Measurements from ENCODE around the gene RAPGEF1.

Gene RAPGEF1

DNA sequence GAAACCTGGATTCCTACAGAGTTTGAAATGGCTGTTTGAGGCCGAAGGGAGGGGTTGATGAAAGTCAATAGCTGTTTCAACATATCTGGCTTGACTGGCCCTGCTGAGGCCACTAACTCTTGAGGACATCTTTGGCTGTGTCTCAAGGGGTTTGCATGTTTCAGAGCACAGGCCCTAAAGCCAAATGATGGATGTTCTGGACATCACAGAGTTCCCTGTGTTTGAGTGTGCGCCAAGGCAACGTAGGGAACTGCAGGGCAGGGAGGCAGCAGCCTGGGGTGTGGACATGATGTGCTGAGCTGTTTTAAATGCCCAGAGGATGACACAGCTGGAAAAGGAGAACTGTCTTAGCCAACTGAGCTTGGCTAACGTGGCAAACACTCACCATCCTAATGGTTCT, 89.6 kb downstream of the RAPGEF1 start:
- H3F3A ChIP-seq (ENCODE audit: insufficient read depth) = peaks cover 7% of the 10 kb centered on the region
- H3K9me2 ChIP-seq (replicated peaks; ENCODE audit: insufficient read depth, low read length) = no peaks in the 10 kb centered on the region
- no peak overlapping the region for H3K27ac ChIP-seq (ENCODE audit: low read depth, low read length)
- H3K9me3 ChIP-seq (ENCODE audit: insufficient read depth, low read length) = no peaks in the 10 kb centered on the region
- H3K27me3 ChIP-seq (ENCODE audit: low read length) = no peaks in the 10 kb centered on the region
- H3K36me3 ChIP-seq (ENCODE audit: low read length) = no peaks in the 10 kb centered on the region; the same call in 1 of the 2 replicates
- no peak overlapping the region for H3K4me2 ChIP-seq (ENCODE audit: low read depth, low read length, poor library complexity, severe bottlenecking)
- no peak overlapping the region for H2AFZ ChIP-seq (ENCODE audit: low read depth, low read length, severe bottlenecking)
- H3K9ac ChIP-seq (ENCODE audit: low read length) = no peak overlapping the region
- peaks cover 3% of the 10 kb centered on the region; the same call in 1 of the 2 replicates for H4K20me1 ChIP-seq (ENCODE audit: low read depth, low read length)
- H3K4me3 ChIP-seq (ENCODE audit: insufficient read depth, low read length, poor library complexity, severe bottlenecking) = no peak overlapping the region
- TF ChIP-seq, protein P1, sequence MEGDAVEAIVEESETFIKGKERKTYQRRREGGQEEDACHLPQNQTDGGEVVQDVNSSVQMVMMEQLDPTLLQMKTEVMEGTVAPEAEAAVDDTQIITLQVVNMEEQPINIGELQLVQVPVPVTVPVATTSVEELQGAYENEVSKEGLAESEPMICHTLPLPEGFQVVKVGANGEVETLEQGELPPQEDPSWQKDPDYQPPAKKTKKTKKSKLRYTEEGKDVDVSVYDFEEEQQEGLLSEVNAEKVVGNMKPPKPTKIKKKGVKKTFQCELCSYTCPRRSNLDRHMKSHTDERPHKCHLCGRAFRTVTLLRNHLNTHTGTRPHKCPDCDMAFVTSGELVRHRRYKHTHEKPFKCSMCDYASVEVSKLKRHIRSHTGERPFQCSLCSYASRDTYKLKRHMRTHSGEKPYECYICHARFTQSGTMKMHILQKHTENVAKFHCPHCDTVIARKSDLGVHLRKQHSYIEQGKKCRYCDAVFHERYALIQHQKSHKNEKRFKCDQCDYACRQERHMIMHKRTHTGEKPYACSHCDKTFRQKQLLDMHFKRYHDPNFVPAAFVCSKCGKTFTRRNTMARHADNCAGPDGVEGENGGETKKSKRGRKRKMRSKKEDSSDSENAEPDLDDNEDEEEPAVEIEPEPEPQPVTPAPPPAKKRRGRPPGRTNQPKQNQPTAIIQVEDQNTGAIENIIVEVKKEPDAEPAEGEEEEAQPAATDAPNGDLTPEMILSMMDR (IDR thresholded peaks at IDR 0.05; ENCODE audit: insufficient read depth, low read length, poor library complexity, severe bottlenecking) = no peak
- TF ChIP-seq EZH2phosphoT487 (conservative IDR thresholded peaks at IDR 0.05; ENCODE audit: low read length) = no peak
- H3K79me2 ChIP-seq (ENCODE audit: insufficient read depth, low read length) = peaks cover 44% of the 10 kb centered on the region

DNA sequence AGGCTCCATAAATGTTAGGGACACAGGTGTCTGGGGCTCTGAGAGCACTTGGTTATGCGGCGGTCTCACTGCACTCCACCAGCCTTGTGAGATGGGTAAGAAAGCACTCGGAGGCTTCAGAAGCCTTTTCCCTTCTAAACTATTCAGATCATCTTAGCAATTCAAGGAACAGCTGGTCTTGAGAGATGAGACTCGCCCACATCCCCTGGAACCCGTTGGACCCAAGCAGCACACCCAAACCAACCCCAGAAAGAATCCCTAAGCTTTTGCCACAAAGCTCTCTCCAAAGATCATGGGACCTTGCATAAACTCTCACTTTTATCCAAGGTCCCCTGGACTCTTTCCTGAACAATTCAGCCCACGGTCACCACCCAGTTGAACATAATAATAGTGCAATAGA, 90.2 kb downstream of the RAPGEF1 start:
- Histone ChIP-seq H3K9ac (ENCODE audit: low read length) (no peak overlapping the region), H3K27ac (ENCODE audit: low read depth, low read length) (no peak overlapping the region), H3K9me2 (replicated peaks; ENCODE audit: insufficient read depth, low read length) (no peaks in the 10 kb centered on the region), H3K9me3 (ENCODE audit: insufficient read depth, low read length) (no peaks in the 10 kb centered on the region), H2AFZ (ENCODE audit: low read depth, low read length, severe bottlenecking) (no peak overlapping the region), H3K4me2 (ENCODE audit: low read depth, low read length, poor library complexity, severe bottlenecking) (no peak overlapping the region), H3F3A (ENCODE audit: insufficient read depth) (peaks cover 1% of the 10 kb centered on the region; the same call in 1 of the 2 replicates), H3K4me3 (ENCODE audit: insufficient read depth, low read length, poor library complexity, severe bottlenecking) (no peak overlapping the region), H4K20me1 (ENCODE audit: low read depth, low read length) (peaks cover 2% of the 10 kb centered on the region; the same call in 1 of the 2 replicates), H3K27me3 (ENCODE audit: low read length) (no peaks in the 10 kb centered on the region), H3K79me2 (ENCODE audit: insufficient read depth, low read length) (peaks cover 39% of the 10 kb centered on the region), H3K36me3 (ENCODE audit: low read length) (no peaks in the 10 kb centered on the region; the same call in 1 of the 2 replicates)
- no peak for TF ChIP-seq EZH2phosphoT487 (conservative IDR thresholded peaks at IDR 0.05; ENCODE audit: low read length)
- TF ChIP-seq, protein P1 (IDR thresholded peaks at IDR 0.05; ENCODE audit: insufficient read depth, low read length, poor library complexity, severe bottlenecking) = no peak

DNA sequence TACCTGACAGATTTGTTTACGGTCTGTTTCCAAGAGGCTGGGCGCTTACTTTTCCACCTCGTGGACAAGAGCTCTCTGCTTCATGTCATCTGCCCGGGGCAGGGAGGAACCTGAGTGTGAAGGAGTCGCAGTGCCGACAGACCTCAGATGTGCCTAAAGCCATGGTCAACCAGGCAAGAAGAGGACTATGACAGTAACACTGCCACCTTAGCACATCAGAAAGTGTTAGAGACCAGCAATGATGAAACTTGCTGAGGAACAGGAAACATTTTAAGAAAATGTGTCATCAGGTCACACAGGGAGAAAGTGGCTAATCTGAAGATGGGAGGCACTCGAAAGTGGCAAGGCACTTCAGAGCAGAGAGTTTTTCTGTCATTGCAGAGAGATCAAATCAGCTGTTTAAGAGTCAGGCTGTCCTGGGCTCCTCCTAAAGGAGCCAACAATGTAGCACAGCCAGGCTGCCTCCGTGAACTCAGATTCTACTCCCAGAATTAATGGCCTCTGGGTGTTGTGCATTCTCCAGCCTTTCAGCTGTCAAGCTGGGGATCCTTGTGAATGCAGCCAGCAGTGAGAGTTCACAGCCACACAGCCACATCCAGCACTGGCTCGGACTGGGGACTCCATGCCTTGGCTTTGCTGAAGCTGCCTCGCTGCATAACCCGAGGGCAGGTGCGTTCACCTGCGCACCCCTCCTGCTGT, 94.6 kb downstream of the RAPGEF1 start:
- TF ChIP-seq EZH2phosphoT487 (conservative IDR thresholded peaks at IDR 0.05; ENCODE audit: low read length) = no peak
- TF ChIP-seq, protein P1 (IDR thresholded peaks at IDR 0.05; ENCODE audit: insufficient read depth, low read length, poor library complexity, severe bottlenecking) = no peak
- peaks cover 4% of the 10 kb centered on the region; the same call in 1 of the 2 replicates for H3K36me3 ChIP-seq (ENCODE audit: low read length)
- H3K9me2 ChIP-seq (replicated peaks; ENCODE audit: insufficient read depth, low read length) = no peaks in the 10 kb centered on the region
- H3F3A ChIP-seq (ENCODE audit: insufficient read depth) = no peaks in the 10 kb centered on the region
- H3K4me2 ChIP-seq (ENCODE audit: low read depth, low read length, poor library complexity, severe bottlenecking) = no peak overlapping the region
- H3K9ac ChIP-seq (ENCODE audit: low read length) = no peak overlapping the region
- H3K4me3 ChIP-seq (ENCODE audit: insufficient read depth, low read length, poor library complexity, severe bottlenecking) = no peak overlapping the region
- no peak overlapping the region for H3K27ac ChIP-seq (ENCODE audit: low read depth, low read length)
- no peaks in the 10 kb centered on the region for H3K27me3 ChIP-seq (ENCODE audit: low read length)
- no peaks in the 10 kb centered on the region; the same call in 1 of the 2 replicates for H3K79me2 ChIP-seq (ENCODE audit: insufficient read depth, low read length)
- no peak overlapping the region for H2AFZ ChIP-seq (ENCODE audit: low read depth, low read length, severe bottlenecking)
- no peaks in the 10 kb centered on the region for H4K20me1 ChIP-seq (ENCODE audit: low read depth, low read length)
- no peaks in the 10 kb centered on the region for H3K9me3 ChIP-seq (ENCODE audit: insufficient read depth, low read length)

Data from SU-DHL-6 (cell line).